SU-DHL-6 (cell line): Measurements from ENCODE around the gene ERMN.

Source experiments
- H2AFZ ChIP-seq: fragments of 200-600 bp; sonication (generic); 2 replicates; pipeline ENCODE4 v1.6.1; 2014; ENCODE audit warnings: low read depth, mild to moderate bottlenecking, moderate library complexity, mixed read lengths, antibody characterized with exemption, low read length; ENCODE audit not compliant: severe bottlenecking
- H3F3A ChIP-seq: fragments of 200-600 bp; shearing (Covaris generic); 2 replicates; pipeline ENCODE4 v1.6.0; 2016; ENCODE audit warnings: antibody characterized with exemption, mild to moderate bottlenecking; ENCODE audit not compliant: insufficient read depth
- H3K27ac ChIP-seq: fragments of 200-600 bp; sonication (generic); 2 replicates; pipeline ENCODE4 v1.5.1; 2016; ENCODE audit warnings: low read depth, mild to moderate bottlenecking, low read length, moderate library complexity, mixed read lengths
- H3K27me3 ChIP-seq: fragments of 200-600 bp; sonication (generic), shearing (Covaris generic); 2 replicates; pipeline ENCODE4 v1.6.0; 2014; ENCODE audit warnings: mild to moderate bottlenecking, low read length
- H3K36me3 ChIP-seq: fragments of 200-600 bp; sonication (generic); 2 replicates; pipeline ENCODE4 v1.6.1; 2014; ENCODE audit warnings: mild to moderate bottlenecking, low read length, mixed read lengths
- H3K4me2 ChIP-seq: fragments of 300-600, 200-600 bp; shearing (Covaris generic), sonication (generic); 2 replicates; pipeline ENCODE4 v1.6.0; 2014; ENCODE audit warnings: low read length, low read depth, mild to moderate bottlenecking; ENCODE audit not compliant: poor library complexity, severe bottlenecking
- H3K4me3 ChIP-seq: fragments of 200-600 bp; sonication (generic); 2 replicates; pipeline ENCODE4 v1.5.1; 2014; ENCODE audit warnings: antibody characterized with exemption, low read length, mild to moderate bottlenecking, mixed read lengths; ENCODE audit not compliant: insufficient read depth, poor library complexity, severe bottlenecking
- H3K79me2 ChIP-seq: fragments of 200-600 bp; sonication (generic); 2 replicates; pipeline ENCODE4 v1.6.1; 2014; ENCODE audit warnings: mild to moderate bottlenecking, low read length, moderate library complexity; ENCODE audit not compliant: insufficient read depth
- H3K9ac ChIP-seq: fragments of 200-600 bp; sonication (generic); 2 replicates; pipeline ENCODE4 v1.7.0; 2014; ENCODE audit warnings: mild to moderate bottlenecking, low read length
- H3K9me2 ChIP-seq: fragments of 200-600 bp; sonication (generic); replicated peaks from 2 replicates; pipeline ENCODE4 v1.6.1; 2014; ENCODE audit warnings: low read length; ENCODE audit not compliant: insufficient read depth
- H3K9me3 ChIP-seq: fragments of 200-600 bp; sonication (generic); 2 replicates; pipeline ENCODE4 v1.6.1; 2014; ENCODE audit warnings: low read length, mixed read lengths; ENCODE audit not compliant: insufficient read depth
- H4K20me1 ChIP-seq: fragments of 200-600 bp; sonication (generic); 2 replicates; pipeline ENCODE4 v1.6.1; 2014; ENCODE audit warnings: low read depth, mild to moderate bottlenecking, antibody characterized with exemption, low read length, moderate library complexity, mixed read lengths
- CTCF ChIP-seq: fragments of 200-600 bp; sonication (generic); IDR thresholded peaks from one replicate; pipeline ENCODE4 v1.5.1; 2017; ENCODE audit warnings: antibody characterized with exemption, mild to moderate bottlenecking, low read length, moderate library complexity; ENCODE audit not compliant: insufficient read depth, poor library complexity, severe bottlenecking
- EZH2phosphoT487 ChIP-seq: fragments of 200-600 bp; sonication (generic), shearing (Covaris generic); conservative IDR thresholded peaks from 2 replicates; pipeline ENCODE4 v1.6.1; 2018; ENCODE audit warnings: mild to moderate bottlenecking, antibody characterized with exemption, low read length, moderate library complexity, mixed read lengths

The ERMN gene

GRCh38 chr2:157304811-157305722 is 20.6 kb downstream of the ERMN start:
- Histone ChIP-seq H3K4me2 (no peak overlapping the region), H3K79me2 (no peaks in the 10 kb centered on the region), H4K20me1 (no peaks in the 10 kb centered on the region), H3K4me3 (no peak overlapping the region), H3F3A (no peaks in the 10 kb centered on the region), H3K9me2 (no peaks in the 10 kb centered on the region), H3K9ac (no peak overlapping the region), H3K9me3 (no peaks in the 10 kb centered on the region), H2AFZ (no peak overlapping the region), H3K27me3 (no peaks in the 10 kb centered on the region), H3K27ac (no peak overlapping the region), H3K36me3 (no peaks in the 10 kb centered on the region)
- no peak for TF ChIP-seq EZH2phosphoT487

- no peaks in the 10 kb centered on the region for H3K9me2 ChIP-seq
- no peaks in the 10 kb centered on the region for H4K20me1 ChIP-seq
- H3K9ac ChIP-seq, result no peak overlapping the region
- H3K4me3 ChIP-seq, result no peak overlapping the region
- H3K36me3 ChIP-seq, result no peaks in the 10 kb centered on the region
- H3K9me3 ChIP-seq, result no peaks in the 10 kb centered on the region
- H3K4me2 ChIP-seq, result no peak overlapping the region
- no peak overlapping the region for H2AFZ ChIP-seq
- H3F3A ChIP-seq, result no peaks in the 10 kb centered on the region
- TF ChIP-seq EZH2phosphoT487 (no peak), CTCF (no peak)
- H3K79me2 ChIP-seq, result no peaks in the 10 kb centered on the region
- no peak overlapping the region for H3K27ac ChIP-seq
- no peaks in the 10 kb centered on the region for H3K27me3 ChIP-seq
Observed at GRCh38 chr2:157303612-157304011, 22.0 kb downstream of the ERMN start.

GRCh38 chr2:157302492-157303099 is 23.0 kb downstream of the ERMN start:
- H3K79me2 ChIP-seq, result no peaks in the 10 kb centered on the region
- no peak overlapping the region for H2AFZ ChIP-seq
- H3K27ac ChIP-seq, result no peak overlapping the region
- H3K9me3 ChIP-seq, result no peaks in the 10 kb centered on the region
- no peaks in the 10 kb centered on the region for H3K36me3 ChIP-seq
- H3K9me2 ChIP-seq, result no peaks in the 10 kb centered on the region
- H3K4me3 ChIP-seq, result no peak overlapping the region
- H3F3A ChIP-seq, result no peaks in the 10 kb centered on the region
- no peak overlapping the region for H3K9ac ChIP-seq
- H4K20me1 ChIP-seq, result no peaks in the 10 kb centered on the region
- no peaks in the 10 kb centered on the region for H3K27me3 ChIP-seq
- H3K4me2 ChIP-seq, result no peak overlapping the region
- TF ChIP-seq EZH2phosphoT487 (no peak), CTCF (peak; percentile 60)

- TF ChIP-seq CTCF (no peak), EZH2phosphoT487 (no peak)
Observed at GRCh38 chr2:157301307-157301706, 24.3 kb downstream of the ERMN start.

More at GRCh38 chr2:157301307-157301706, 24.3 kb downstream of the ERMN start:
- H4K20me1 ChIP-seq, result no peaks in the 10 kb centered on the region
- H3F3A ChIP-seq, result no peaks in the 10 kb centered on the region
- H2AFZ ChIP-seq, result no peak overlapping the region
- H3K9me2 ChIP-seq, result no peaks in the 10 kb centered on the region
- H3K9ac ChIP-seq, result no peak overlapping the region
- no peaks in the 10 kb centered on the region for H3K36me3 ChIP-seq
- no peak overlapping the region for H3K4me2 ChIP-seq
- no peaks in the 10 kb centered on the region for H3K27me3 ChIP-seq
- no peak overlapping the region for H3K27ac ChIP-seq
- H3K79me2 ChIP-seq, result no peaks in the 10 kb centered on the region
- H3K4me3 ChIP-seq, result no peak overlapping the region
- H3K9me3 ChIP-seq, result no peaks in the 10 kb centered on the region
